HG03520 (cell line): ENCODE data around the gene CDADC1.
A peak's percentile ranks its signal among the peaks of the same experiment; 100 is the strongest.
"Not testable (repeated sequence)": the region's sequence is repeated elsewhere in the genome, so short reads cannot be mapped to it uniquely, and the experiment has no call there.

Experiments
- ATAC-seq: cut with Tn5 transposase; IDR thresholded peaks from one replicate; pipeline ENCODE4 v1.9.1; 2021; ENCODE audit warnings: mild to moderate bottlenecking, moderate library complexity; ENCODE audit not compliant: unreplicated experiment

CDADC1 gene

DNA sequence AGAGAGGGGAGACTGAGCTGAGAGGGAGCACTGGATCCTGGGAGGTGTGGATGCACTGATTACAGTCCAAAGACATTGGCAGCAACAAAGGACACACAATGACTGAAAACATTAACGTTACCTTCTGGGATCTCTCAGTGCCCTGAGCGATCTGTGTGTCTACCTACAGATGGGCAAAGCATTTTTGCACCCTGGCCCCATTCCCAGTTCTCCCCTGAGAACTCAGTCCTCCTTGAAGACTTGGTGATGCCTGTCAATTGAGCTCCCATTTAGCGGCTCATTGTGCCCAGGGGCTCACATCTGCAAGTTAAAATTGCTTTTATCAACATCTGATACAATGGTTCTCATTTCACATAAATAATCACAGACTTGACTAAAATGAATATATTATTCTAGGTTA lies 62.5 kb downstream of the CDADC1 start:
- ATAC-seq: no peak

DNA sequence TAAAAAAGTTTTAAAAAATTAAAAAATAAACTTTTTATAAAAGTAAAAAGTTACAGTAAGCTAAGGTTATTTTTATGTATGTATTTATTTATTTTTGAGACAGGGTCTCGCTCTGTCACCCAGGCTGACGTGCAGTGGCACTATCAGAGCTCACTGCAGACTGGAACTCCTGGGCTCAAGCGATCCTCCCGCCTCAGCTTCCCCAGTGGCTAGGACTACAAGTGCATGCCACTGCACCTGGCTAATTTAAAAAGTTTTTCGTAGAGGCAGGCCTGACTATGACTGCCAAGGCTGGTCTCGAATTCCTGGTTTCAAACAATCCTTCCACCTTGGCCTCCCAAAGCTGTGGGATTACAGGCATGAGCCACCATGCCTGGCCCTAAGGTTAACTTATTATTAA lies 64.1 kb downstream of the CDADC1 start:
- no peak for ATAC-seq

DNA sequence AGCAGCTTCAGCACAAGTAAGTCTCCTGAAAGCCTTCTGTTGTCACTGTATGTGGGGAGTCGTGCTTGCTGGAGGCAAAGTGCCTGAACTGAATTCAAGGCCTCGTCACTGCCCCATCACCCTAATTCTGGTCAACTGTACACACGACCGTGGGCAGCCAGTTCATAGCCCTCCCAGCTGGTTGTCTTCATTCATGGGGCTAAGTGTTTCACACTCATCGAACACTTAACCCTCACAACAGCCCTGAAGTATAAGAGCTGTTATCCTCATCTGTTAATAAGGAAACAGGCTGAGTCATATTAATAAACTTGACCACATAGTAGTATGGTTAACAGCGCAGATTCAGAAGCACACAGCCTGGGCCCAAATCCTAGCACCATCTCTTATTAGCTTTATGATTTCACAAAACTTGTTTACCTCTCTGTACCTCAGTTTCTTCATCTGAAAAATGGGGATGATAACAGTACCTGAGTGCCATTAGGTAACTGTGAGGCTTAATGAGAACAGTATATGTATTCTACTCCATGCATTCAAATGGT lies 66.7 kb downstream of the CDADC1 start:
- ATAC-seq: peak; percentile 60

DNA sequence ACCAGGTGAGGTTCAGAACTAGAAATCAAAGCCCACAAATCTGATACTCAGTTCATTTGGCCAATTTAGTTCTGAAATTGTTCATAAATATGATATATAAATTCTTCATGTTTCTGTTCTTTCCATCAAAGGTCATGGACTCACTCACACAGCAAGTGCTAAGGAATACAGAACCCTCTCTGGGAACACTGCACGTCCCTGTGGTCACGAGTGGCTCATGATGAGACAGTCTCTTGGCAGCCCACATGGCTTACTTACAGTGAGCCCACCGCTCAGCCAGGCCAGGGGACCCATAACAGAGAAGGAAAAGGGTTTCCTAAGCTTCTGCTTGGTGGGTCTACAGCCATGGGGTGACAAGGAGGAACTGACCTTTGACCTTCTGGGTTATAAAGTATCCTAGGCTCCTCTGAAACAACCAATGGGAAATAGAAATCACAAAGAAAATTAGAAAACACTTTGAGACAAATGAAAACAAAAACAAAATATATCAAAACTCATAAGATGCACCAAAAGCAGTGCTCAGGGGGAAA lies 67.4 kb downstream of the CDADC1 start:
- ATAC-seq: no peak

DNA sequence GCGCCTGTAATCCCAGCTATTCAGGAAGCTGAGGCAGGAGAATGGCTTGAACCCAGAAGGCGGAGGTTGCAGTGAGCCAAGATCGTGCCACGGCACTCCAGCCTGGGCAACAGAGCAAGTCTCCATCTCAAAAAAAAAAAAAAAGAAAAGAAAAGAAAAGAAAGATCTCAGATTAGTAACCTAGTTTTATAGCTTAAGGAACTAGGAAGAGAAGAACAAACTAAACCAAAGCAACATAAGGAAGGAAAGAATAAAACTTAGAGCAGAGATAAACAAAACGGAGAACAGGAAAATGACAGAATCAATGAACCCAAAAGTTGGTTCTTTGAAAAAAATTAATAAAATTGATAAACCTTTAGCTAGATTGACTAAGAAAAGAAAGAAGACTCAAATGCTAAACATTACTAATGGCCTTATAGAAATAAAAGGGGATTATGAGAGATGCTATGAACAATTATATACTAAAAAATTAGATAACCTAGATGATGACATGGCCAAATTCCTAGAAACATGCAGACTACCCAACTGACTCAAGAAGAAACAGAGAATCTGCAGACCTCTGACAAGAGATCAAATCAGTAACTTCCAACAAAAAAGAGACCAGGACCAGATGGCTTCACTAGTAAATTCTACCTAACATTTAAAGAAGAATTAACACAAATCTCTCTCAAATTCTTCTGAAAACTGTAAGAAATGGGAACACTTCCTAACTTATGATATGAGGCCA lies 68.2 kb downstream of the CDADC1 start:
- no peak for ATAC-seq

DNA sequence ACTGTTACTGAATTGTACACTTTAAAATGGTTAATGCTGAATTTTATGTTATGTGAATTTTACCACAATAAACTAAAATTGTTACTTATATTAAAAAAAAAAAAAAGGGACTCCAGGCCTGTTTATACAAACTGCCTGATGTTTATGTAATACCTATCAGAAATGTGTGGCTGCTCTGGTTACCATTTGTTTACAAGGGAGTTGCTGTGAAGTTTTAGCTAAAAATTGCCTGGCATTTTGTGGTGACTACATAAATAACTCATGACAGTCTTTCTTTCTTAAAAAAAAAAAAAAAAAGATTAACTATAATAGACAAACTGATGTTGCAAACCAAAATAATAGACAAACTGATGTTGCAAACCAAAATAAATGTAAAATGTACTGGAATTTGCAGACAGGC lies 71.8 kb downstream of the CDADC1 start:
- no peak for ATAC-seq

DNA sequence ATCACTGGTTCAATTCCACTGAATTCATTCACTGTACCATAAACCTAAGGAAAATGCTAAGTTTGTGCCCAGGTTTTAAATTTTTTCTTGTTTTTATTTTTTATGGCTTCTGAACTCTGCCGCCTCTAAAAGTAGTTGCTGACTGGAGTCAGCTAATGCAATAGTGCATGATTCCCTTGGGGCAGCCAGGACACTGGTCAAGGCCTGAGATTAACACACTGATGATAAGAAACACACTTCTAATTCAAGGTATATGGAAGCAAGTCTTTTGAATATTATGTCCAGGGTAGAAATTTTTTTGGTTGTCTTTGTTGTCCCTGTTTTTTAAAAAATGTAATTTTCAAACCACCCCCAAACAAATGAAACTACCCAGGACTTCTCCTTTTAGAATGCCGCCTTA lies 72.2 kb downstream of the CDADC1 start:
- ATAC-seq: no peak

DNA sequence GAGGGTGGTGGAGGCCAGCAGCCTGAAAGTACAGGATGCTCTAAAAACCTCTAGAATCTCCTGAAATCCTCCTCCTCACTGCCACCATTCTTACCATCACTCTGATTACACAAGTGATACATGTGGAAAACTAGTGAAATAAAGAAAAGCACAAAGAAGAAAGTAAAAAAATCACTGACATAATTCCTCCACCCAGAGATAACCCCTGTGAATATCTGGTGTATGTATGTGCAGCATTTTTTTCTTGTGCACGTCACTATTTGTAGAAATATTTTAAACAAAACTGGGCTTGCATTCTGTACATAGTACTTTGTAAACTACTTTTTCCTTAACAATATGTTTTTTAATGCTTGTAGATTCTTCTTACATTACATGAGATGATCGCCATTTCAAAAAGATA lies 73.2 kb downstream of the CDADC1 start:
- ATAC-seq: no peak

DNA sequence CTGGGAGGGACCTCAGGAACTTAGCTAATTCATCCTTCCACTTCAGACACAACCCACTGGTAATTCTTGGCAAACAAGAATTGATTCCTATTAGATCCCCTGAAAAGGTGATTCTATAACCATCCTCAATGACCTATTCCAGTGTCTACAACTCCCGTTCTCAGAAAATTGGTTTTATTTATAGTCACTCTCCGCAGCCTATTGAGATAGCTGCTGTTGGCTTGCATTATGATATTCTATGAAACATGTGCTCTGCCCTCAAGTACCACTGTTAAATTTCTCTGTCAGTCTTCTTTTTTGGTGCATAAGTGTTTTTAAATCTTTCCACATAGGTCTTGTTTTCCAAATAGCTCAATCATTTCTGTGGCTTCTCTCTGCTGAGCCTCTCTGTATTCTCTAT lies 75.0 kb downstream of the CDADC1 start:
- ATAC-seq: no peak

DNA sequence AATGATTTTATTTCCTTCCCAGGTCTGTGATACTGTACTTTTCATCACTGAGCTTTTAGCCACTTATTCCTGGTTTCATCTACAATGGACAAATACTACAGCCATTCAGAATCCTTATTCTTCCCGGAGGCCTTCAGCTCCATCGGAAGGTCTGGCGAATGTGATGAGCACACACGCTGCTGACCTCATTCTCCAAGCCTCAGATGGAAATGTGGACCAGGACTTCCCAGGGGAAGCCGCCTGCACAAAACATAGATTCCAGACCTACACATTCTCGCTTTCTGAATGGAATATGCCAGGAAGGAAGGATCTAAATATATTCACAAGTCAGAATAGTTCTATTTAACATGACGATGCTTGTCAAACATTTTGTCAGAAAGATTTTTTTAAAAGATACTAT lies 75.6 kb downstream of the CDADC1 start:
- ATAC-seq: no peak

DNA sequence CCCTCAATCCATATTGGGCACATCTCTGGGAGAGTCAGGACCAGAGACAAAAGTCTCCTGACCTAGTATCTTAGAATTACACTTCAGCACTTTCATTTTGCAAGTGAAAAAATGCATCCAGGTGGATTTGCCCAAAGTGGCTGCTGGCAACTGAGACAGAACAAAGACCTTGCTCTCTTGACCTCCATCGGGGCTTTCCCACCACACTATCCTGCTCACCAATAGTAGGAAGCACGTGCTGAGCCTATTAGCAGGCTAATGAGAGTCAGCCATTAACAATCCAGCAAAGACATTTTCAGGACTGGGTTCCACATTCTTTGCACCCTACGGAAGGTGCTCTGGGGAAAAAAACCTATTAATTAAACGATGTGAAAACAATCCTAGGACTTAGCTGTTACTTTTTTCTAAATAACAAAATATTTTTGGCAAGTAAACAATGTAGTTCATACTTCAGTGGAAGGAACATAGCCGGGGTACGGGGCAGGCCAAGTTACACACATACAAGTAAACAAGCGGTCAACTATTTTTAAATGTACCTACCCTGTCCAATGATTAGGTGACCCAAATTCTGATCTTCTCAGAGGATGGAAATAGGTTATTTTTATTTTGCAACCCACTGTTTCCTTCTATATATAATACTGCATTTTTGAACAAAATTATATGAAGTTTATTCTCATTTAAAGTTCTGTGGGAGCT lies 78.6 kb downstream of the CDADC1 start:
- ATAC-seq: no peak

DNA sequence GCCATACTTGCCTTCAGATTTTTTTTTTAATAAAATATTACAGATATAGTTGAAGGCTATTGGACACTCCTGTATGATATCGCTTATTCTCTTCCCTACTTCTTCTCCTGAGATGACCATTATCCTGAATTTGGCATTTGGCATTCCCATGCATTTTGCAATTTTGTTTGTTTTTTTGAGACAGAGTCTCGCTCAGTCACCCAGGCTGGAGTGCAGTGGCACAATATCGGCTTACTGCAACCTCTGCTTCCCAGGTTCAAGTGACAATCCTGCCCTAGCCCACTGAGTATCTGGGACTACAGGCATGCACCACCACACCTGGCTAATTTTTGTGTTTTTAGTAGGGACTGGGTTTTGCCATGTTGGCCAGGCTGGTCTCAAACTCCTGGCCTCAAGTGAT lies 79.4 kb downstream of the CDADC1 start:
- ATAC-seq: not testable (repeated sequence)

DNA sequence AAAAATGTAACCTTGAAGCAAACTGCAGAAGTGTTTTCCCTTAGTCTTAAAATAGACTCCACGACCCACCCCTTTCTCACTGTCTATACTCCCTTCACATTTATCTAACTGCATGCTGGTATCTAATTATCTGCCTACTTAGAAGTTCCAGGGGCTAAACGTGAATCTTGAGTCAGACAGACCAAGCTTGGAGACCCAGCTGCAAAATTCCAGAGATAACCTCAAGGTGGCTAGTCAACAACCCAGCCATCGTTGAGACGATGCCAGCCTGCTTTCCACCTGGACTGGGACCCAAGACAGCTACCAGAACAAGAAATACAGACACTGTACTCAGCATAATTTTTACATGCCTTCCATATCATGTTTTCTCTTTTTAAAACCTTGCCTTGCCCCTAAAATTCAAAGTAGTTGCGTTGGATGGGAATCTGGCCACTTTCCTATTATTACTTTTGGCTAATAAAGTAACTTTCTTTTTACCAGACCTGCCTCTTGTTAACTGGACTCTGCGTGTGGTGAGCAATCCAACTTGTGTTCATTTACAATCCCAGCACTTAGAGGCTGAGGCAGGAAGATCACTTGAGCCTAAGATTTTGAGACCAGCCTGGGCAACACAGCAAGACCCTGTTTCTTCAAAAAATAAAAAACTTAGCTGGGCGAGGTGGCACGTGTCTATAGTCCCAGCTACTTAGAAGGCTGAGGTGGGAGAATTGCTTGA lies 82.3 kb downstream of the CDADC1 start:
- no peak for ATAC-seq

DNA sequence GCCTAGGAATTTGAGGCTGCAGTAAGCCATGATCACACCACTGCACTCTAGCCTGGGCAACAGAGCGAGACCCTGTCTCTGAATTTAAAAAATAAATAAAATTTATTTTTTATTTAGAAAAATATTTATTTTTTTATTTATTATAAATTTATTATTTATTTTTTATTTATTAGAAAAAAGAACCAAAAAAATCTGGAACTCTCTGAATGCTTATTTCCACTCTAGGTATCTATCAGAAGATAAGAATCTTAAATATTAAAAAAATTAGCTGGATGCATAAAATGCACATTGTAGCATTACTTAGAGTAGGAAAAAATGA lies 82.8 kb downstream of the CDADC1 start:
- ATAC-seq: no peak

DNA sequence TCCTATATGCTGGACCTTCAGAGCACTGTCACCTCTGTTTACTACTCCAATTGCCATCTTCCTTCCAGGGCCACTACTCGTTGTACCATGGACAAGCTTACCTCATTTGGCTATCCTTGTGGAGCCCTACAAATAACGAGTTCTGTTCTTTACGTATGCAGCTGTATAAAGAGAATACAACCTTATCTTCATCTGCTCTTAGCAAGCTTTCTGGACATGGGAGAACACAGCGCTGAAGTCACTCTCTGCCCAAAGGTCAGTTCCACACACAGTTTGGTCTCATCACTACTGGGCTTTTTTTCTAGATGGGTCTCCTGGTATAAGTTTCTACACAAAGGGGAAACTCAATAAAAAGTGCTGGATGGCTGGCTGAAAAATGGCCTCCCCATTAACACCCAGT lies 88.9 kb downstream of the CDADC1 start:
- no peak for ATAC-seq

DNA sequence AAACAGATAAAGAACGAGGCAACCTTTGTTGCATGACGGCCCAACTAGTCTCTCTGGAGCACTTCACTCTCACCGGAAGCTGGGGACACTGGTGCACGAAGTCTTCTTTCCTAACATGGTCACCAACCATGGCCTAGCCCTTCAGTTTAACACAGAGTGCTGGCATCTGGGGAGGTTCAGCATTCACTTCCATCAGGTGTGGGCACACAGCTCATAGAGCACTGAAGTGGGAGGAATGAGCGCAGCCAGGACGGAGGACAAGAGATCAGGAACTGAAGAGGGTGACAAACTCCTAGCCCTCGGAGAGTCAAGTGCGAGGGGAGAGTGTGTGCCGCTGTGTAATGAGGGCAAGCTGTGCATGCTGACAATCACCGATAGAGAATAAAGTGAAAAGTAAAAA lies 92.4 kb downstream of the CDADC1 start:
- no peak for ATAC-seq

DNA sequence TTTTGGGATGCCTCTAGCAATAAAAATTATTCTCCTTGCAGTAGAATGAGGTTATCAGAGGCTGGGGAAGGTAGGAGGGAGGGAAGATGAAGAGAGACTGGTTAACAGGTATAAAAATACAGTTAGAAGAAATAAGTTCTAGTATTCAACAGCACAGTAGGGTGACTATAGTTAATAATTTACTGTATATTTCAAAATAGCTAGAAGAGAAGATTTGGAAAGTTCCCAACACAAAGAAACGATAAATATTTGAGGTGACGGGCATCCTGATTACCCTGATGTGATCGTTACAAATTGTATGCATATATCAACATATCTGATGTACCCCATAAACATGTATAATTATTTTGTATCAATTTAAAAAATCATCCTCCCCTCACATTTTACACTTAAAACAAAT lies 93.8 kb downstream of the CDADC1 start:
- ATAC-seq: no peak

DNA sequence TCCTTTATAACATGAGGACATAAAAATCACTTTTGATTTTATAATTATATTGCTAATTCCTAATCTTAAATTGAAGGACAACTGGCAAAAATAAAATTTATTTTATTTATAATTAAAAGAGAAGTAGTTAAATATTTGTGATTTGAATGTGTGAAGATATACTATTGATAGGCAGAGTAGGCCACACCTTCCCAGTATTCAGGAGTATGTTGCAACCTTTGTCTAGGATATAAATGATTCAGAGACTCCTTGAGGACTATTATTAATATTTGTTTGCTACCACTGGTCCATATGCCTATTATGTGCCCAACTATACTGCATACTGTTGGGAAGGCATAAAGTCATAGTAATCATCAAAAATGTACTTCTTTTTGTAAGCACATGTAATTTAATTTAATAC lies 94.2 kb downstream of the CDADC1 start:
- ATAC-seq: no peak

DNA sequence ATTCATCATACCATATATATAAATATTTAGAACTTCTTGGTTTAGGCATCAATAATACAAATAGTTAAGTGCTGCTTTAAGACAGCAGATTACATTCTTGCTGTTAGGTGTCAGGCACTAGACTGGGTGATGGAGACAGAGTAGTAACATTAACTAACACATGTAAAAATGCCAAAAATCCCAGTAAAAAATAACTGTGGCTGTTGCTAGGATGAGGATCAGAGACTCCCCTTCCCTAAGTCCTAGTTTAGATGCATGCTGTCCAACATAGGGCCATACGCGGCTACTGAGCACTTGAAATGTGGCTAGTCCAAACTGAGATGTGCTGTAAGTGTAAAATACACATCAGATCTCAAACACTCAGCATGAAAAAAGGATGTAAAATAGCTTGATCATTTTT lies 94.7 kb downstream of the CDADC1 start:
- no peak for ATAC-seq
